ENCODE data around the gene DLGAP1.

The DLGAP1 gene

DNA sequence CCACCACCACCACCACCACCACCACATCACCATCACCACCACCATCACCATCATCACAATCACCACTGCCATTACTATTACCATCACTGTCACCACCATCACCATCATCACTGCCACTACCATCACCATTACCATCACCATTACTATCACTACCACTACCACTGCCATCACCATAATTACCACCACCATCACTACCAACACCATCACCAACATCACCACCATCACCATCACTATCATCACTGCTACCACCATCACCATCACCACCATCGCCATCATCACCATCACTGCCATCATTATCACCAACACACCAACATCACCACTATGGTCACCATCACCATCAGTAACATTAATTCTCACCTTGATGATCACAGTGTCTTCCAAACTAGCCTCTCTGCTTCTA is 713.8 kb downstream of the DLGAP1 start:
- DNase-seq (ENCODE audit: extremely low spot score), result no peak
- CTCF ChIA-PET, result no interaction called here
- no peak for TF ChIP-seq SP1 (IDR thresholded peaks at IDR 0.05)
- no peak for TF ChIP-seq TARDBP (IDR thresholded peaks at IDR 0.05)
- TF ChIP-seq HDGF (IDR thresholded peaks at IDR 0.05; ENCODE audit: borderline replicate concordance), result no peak
- no peak for TF ChIP-seq FOXK2 (IDR thresholded peaks at IDR 0.05)
- TF ChIP-seq FOXA1 (IDR thresholded peaks at IDR 0.05), result no peak
- no peak for TF ChIP-seq FOXM1 (IDR thresholded peaks at IDR 0.05; ENCODE audit: borderline replicate concordance)
- no peak for TF ChIP-seq L3MBTL2 (conservative IDR thresholded peaks at IDR 0.05)
- TF ChIP-seq, protein P1, sequence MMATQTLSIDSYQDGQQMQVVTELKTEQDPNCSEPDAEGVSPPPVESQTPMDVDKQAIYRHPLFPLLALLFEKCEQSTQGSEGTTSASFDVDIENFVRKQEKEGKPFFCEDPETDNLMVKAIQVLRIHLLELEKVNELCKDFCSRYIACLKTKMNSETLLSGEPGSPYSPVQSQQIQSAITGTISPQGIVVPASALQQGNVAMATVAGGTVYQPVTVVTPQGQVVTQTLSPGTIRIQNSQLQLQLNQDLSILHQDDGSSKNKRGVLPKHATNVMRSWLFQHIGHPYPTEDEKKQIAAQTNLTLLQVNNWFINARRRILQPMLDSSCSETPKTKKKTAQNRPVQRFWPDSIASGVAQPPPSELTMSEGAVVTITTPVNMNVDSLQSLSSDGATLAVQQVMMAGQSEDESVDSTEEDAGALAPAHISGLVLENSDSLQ (IDR thresholded peaks at IDR 0.05), result no peak
- TF ChIP-seq NFRKB (IDR thresholded peaks at IDR 0.05), result no peak
- TF ChIP-seq ZNF384 (IDR thresholded peaks at IDR 0.05), result no peak
- POLR2A ChIA-PET, result no interaction called here

DNA sequence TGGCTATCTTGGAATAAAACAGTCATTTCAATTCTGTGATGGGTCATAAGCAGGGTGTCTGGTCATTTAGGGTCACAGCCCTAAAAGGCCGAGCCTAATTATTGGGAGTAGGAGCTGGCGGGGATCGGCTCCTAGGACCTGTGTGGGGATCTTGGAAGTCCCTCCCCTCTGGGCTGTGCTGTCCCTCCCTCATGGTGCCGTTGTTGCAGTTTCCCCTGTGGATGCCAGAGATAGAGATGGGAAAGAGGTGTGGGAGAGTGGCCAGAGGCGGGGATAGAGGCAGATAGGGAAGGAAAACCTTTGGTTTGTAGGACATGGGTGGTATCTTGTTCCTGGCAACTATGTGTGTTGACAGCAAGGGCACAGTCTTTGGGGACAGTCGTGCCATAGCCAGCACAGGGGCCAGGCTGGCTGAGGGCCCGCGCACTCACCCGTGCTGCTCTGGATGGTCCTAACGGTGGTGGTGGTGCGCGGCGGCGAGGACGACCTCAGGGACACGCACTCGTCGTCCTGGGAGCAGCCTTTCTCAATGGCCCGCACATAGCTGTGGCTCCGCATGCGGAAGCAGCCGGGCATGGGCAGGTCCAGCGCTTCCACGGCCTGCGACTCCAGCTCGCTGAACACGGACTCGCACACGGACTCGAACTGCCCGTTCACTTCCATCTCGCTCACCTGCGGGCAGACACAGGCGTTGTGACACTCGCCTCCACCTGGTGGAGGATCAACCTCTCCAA is 726.2 kb downstream of the DLGAP1 start:
- TF ChIP-seq SUZ12 (IDR thresholded peaks at IDR 0.05), result no peak
- no peak for DNase-seq (ENCODE audit: extremely low spot score)
- ChIA-PET POLR2A (no interaction called here), CTCF (no interaction called here)

DNA sequence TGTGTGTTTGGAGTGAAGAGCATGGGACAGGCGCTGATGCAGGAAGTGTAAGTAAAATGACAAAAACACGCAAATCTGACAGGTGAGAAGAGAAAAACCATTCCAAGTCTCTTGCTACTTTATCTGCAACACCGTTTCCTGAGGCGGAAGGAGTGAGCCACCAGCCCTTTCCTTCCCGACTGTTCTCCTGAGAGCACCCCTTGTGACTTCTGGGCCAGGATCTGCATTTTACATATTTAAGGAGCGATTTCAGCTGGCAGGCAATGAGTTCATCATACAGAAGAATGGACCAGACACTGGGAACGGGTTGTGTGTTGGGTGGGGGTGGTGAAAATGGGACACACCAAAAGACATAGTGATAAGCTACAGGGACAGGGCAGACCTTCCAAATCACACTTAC is 727.8 kb downstream of the DLGAP1 start:
- ChIA-PET POLR2A (no interaction called here), CTCF (no interaction called here)
- TF ChIP-seq SP1 (IDR thresholded peaks at IDR 0.05) (no peak), FOXA1 (IDR thresholded peaks at IDR 0.05) (no peak), ZNF384 (IDR thresholded peaks at IDR 0.05) (no peak), FOXK2 (IDR thresholded peaks at IDR 0.05) (no peak), LEF1 (IDR thresholded peaks at IDR 0.05; ENCODE audit: borderline replicate concordance) (no peak), SUZ12 (IDR thresholded peaks at IDR 0.05) (no peak), HDGF (IDR thresholded peaks at IDR 0.05; ENCODE audit: borderline replicate concordance) (no peak), CTBP1 (IDR thresholded peaks at IDR 0.05; ENCODE audit: borderline replicate concordance) (no peak), FOXM1 (IDR thresholded peaks at IDR 0.05; ENCODE audit: borderline replicate concordance) (no peak), ELF4 (IDR thresholded peaks at IDR 0.05) (no peak), ARNT (IDR thresholded peaks at IDR 0.05) (no peak)
- TF ChIP-seq, protein P1 (IDR thresholded peaks at IDR 0.05), result no peak
- DNase-seq (ENCODE audit: extremely low spot score), result no peak

DNA sequence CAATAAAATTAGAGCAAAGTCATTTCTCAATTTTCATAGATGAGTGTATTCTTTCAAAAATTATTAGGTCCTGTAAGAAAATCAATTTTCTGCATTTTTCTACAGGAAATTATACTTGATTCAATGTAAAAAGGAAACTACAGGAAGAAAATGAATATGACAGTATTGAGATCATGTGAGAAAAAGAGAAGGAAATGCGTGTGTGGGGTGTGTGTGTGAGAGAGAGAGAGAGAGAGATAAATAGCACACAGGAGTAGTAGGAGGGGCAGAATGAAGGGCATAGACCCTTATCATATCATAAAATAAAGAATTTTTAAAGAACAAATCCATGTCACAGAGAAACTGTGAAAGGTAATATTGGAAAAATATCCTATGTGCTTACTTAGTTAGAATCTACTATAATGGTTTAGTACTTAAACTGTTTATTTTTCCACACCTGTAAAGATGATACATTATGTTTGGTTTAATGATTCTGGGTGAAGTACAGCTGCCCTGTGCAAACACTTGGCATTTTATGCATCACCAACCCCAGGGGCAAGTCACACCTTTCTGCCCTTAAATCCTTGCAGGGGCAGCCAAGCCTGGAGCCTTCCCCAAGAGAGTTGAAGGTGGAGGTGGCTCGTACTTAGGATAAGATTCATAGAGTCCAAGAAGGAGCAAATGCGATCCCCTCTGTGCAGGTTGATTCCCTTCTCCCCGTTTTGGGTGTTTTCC is 728.7 kb downstream of the DLGAP1 start:
- ChIA-PET CTCF (no interaction called here), POLR2A (no interaction called here)
- DNase-seq (ENCODE audit: extremely low spot score), result no peak
- TF ChIP-seq ELF4 (IDR thresholded peaks at IDR 0.05) (no peak), ARNT (IDR thresholded peaks at IDR 0.05) (no peak)
- TF ChIP-seq, protein P1 (IDR thresholded peaks at IDR 0.05), result no peak

DNA sequence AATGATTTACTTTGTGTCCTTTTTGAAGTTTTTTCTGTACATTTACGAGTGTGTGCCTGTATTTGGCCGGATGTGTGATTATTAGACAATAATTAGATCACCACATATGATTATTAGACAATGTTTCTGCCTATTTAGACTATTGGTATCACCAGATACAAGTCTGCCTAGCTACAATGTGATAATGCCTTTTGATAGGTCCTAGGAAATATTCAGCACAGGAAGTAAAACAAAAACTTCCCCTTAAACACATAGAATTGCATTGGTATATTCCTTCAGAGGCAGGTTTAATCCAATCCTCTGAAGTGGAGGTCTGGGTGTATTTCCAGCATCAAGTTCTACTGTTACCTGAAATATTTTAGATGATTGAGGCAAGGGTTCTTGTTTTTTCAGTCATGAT is 730.0 kb downstream of the DLGAP1 start:
- CTCF ChIA-PET, result no interaction called here
- DNase-seq (ENCODE audit: extremely low spot score), result no peak
- TF ChIP-seq NFRKB (IDR thresholded peaks at IDR 0.05) (no peak), ARNT (IDR thresholded peaks at IDR 0.05) (no peak), FOXM1 (IDR thresholded peaks at IDR 0.05; ENCODE audit: borderline replicate concordance) (no peak), TARDBP (IDR thresholded peaks at IDR 0.05) (no peak), ZNF384 (IDR thresholded peaks at IDR 0.05) (no peak), L3MBTL2 (conservative IDR thresholded peaks at IDR 0.05) (no peak), LEF1 (IDR thresholded peaks at IDR 0.05; ENCODE audit: borderline replicate concordance) (no peak), BHLHE40 (IDR thresholded peaks at IDR 0.05; ENCODE audit: borderline replicate concordance) (no peak), SP1 (IDR thresholded peaks at IDR 0.05) (no peak), FOXK2 (IDR thresholded peaks at IDR 0.05) (no peak)
- POLR2A ChIA-PET, result no interaction called here

DNA sequence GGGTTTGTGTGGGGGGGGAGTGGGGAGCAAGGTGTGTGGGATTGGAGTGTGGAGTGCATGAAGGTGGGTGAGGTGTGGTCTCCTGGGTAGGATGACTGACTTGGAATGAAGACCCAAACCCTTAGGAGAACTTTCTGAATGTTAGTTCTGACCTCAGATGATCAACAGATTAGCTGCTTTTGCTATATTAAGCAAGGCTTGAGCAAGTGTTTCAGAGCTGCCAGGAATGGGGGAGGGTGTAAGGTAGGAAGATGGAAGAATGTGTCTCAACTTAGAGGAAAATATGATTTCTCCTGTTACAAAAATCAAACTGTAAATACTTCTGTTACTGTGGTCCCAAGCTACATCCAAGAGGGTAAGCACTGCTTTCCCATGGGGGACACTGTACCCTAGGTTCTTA is 731.6 kb downstream of the DLGAP1 start:
- POLR2A ChIA-PET, result no interaction called here
- CTCF ChIA-PET, result no interaction called here
- DNase-seq (ENCODE audit: extremely low spot score), result no peak
- no peak for TF ChIP-seq NFRKB (IDR thresholded peaks at IDR 0.05)
- TF ChIP-seq, protein P1 (IDR thresholded peaks at IDR 0.05), result no peak
- no peak for TF ChIP-seq SUZ12 (IDR thresholded peaks at IDR 0.05)
- TF ChIP-seq LEF1 (IDR thresholded peaks at IDR 0.05; ENCODE audit: borderline replicate concordance), result no peak
- TF ChIP-seq TARDBP (IDR thresholded peaks at IDR 0.05), result no peak
